Hepatocyte (in vitro differentiated cells): Measurements from ENCODE around the gene WNT7A.

Experiments used
- CTCF ChIP-seq: fragments of 200-600 bp; sonication (generic); IDR thresholded peaks from 2 replicates; pipeline ENCODE4 v1.5.1; 2016; ENCODE audit warnings: antibody characterized with exemption, mild to moderate bottlenecking; ENCODE audit not compliant: poor library complexity
- EZH2phosphoT487 ChIP-seq: fragments of 200-600 bp; sonication (generic); IDR thresholded peaks from one replicate; pipeline ENCODE4 v1.6.1; 2018; ENCODE audit warnings: antibody characterized with exemption, mild to moderate bottlenecking, low read depth, moderate library complexity; ENCODE audit not compliant: unreplicated experiment, severe bottlenecking

- TF ChIP-seq EZH2phosphoT487, result no peak
- TF ChIP-seq CTCF, result no peak
These were observed 32.9 kb downstream of the WNT7A start for GRCh38 chr3:13846716-13847570.
